Stimulated activated CD4-positive, alpha-beta T cell treated with anti-CD3 and anti-CD28 coated beads, Interleukin-1b, Interleukin-23, amount 100 ng/mL, for 24 hours (primary cell): ENCODE results near the gene JUN.

Experiments
- DNase-seq, 4 experiments: peaks; one replicate each; pipeline ENCODE4 v3.0.0-alpha.2; 2020; ENCODE audit warnings: low read depth in 4 of 4, low spot score in 1 of 4

JUN gene

DNA sequence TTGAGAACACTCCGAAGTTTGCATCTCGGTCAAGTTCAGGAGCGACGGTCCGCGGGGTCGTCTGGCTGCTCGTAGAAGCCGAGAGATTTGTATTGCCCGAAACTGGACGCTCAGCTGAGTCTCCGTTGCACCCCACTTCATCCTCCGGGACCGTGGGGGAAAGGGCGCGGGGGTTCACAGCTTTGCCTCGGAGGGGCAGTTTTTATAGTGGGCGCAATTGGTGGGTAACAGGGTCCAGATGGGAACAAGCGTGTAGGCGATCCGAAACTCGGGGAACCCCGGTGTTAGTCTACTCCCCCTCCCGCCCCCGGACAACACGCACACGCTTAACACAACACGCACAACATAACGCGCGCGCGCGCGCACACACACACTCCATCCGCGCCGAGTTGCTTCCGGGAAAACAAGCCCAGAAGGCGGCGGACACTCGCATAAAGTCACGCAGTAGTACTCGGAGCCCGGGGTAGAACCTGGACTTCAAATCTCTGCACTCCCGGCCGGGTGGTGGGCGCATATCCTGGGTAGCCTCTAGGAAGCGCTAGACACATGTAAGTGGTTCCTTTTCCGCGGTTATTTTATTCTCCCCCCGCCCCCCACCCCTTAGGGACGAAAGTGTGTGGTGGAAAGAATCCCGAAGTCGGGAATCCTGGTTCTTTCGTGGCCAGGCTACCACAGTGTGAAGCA lies 1.1 kb upstream of the JUN start:
- DNase-seq = peak; percentile 47 to 67 (median 56)

DNA sequence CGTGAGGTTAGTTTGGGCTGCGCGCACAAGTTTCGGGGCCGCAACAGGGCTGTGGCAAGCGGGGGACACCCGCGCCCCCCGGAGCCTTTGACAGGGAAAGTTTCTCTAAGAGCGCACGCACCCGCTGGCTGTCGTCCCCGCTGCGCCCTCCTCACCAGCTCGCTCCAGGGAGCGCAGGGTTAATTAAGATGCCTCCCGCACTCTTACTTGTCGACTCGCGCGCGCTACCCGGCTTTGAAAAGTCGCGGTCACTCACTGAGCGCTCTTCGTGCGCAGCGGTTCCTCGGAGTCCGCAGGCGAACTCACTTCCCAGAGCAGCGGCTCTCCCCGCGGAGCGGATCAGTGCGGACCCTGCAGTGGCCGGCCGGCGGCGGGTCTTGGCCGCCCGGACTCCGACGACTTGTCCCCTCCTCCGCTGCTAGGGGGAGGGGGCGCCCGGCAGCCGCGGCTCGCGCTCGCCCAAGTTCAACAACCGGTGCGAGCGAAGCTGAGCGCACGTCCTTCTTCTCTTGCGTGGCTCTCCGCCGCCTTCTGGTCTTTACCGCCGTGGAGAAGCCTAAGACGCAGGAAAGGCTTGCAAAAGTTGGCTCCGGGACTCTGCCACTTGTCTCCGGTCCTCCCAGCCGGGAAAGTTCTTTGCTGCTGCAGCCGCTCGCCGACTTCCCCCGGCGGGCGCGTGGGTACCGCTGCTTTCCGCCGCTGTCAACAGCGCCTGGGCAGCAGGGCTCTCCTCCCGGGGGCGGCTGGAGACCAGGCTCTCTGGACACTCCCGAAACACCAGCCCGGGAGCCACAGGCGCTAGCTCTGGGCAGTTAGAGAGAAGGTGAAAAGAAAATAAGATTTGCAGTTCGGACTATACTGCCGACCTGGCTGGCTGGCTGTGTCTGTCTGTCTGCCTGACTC lies 506 bp downstream of the JUN start:
- peak in 3 of 4 experiments; percentile 15 to 28 (median 25) for DNase-seq

DNA sequence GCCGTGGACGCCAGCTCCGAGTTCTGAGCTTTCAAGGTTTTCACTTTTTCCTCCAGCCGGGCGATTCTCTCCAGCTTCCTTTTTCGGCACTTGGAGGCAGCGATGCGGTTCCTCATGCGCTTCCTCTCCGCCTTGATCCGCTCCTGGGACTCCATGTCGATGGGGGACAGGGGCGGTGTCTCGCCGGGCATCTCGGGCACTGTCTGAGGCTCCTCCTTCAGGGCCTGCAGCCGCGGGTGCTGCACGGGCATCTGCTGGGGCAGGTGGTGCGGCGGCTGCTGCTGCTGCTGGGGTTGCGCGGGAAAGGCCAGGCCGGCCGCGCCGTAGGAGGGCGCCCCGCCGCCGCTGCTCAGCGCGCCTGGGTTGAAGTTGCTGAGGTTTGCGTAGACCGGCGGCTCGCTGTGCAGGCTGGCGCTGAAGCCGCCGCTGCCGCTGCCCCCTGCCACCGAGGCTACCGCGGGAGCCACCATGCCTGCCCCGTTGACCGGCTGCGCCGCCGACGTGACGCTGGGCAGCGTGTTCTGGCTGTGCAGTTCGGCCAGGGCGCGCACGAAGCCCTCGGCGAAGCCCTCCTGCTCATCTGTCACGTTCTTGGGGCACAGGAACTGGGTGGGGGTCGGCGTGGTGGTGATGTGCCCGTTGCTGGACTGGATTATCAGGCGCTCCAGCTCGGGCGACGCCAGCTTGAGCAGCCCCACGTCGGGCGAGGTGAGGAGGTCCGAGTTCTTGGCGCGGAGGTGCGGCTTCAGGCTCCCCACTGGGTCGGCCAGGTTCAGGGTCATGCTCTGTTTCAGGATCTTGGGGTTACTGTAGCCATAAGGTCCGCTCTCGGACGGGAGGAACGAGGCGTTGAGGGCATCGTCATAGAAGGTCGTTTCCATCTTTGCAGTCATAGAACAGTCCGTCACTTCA lies 1.4 kb downstream of the JUN start:
- peak in 2 of 4 experiments; percentile 43 to 45 for DNase-seq

DNA sequence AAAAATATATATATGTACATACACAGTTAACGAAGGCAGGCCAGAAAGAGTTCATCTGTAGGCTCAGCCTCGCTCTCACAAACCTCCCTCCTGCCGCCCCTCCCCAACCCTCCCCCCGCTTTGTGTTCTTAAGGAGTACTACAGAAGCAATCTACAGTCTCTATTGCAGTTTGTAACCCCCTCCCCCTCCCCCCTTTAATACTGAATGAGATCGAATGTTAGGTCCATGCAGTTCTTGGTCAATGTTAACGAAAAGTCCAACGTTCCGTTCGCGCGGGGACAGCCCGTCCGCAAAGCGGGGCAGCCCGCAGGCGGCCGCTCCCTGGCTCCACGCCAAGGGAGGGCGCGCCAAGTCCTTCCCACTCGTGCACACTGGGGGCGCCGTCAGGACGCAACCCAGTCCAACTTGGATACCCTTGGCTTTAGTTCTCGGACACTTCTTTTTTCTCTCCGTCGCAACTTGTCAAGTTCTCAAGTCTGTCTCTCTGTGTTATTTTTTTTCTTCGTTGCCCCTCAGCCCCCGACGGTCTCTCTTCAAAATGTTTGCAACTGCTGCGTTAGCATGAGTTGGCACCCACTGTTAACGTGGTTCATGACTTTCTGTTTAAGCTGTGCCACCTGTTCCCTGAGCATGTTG lies 2.2 kb downstream of the JUN start:
- DNase-seq = peak in 2 of 4 experiments; percentile 13 to 16

DNA sequence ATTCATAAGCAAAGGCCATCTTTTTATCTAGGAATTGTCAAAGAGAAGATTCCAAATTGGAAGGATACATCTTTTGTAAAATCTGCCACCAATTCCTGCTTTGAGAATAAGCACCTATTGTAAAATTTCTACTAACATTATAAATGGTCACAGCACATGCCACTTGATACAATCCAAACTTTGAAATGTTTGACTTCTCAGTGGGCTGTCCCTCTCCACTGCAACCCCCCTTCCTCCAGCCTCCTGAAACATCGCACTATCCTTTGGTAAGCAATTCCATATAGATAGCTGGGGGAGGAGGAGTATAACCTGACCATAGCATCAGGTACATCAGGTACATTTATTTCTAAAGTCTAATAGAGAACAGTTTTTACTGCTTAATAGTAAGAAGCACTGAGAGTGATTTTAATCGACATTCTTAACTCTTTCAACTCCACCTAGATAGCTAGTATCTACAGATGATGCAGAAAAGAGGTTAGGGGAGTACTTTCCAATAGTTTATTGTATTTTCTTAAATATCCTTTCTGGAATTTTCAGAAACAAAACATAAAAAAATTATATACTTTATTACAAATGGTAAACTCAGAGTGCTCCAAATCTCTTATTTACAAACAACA lies 2.9 kb downstream of the JUN start:
- DNase-seq = no peak

DNA sequence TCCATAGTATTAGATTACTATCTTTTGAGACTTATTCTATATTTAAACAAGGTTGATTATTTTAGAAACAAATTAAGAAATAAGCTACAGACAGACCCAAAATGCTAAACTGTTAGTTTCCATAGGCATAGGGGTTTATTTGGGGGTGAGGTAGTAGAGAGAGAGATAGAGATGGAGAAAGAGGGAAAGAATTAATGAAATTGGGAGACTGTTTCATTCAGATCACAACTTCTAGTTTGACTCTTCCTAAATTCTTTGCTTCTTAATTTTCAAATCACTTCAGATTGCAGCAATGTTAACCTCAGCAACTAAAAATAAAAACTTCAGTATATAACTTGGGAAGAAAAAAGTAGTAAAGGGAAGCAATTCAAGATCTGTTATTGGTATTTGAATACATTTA lies 3.4 kb downstream of the JUN start:
- DNase-seq = no peak

DNA sequence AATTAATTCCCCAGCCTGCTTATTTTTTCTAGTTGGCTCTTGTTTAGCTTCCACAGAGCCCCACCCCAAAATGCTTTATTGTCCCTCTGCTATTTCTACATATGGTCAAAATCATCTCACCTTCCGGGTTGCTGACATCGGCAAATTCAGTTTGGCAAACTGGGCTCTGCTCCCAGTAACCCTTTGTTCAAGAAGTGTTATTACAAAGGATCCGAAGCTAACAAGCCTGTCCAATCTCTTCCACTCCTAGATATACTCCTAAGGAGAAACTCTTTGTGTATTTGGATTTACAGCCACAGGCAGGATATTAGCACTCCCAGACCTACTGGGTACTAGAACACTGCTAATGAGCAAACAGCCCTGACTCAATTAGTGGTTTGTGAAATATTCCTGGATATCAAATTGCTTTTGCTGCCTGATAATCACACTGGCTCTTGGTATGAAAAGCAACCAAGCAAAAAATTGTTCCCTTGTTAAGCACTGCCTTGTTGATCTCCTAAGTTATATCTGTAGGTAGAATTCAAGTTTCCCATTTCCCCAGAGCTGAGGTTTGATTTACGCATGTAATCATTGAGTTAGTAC lies 4.0 kb downstream of the JUN start:
- no peak for DNase-seq

DNA sequence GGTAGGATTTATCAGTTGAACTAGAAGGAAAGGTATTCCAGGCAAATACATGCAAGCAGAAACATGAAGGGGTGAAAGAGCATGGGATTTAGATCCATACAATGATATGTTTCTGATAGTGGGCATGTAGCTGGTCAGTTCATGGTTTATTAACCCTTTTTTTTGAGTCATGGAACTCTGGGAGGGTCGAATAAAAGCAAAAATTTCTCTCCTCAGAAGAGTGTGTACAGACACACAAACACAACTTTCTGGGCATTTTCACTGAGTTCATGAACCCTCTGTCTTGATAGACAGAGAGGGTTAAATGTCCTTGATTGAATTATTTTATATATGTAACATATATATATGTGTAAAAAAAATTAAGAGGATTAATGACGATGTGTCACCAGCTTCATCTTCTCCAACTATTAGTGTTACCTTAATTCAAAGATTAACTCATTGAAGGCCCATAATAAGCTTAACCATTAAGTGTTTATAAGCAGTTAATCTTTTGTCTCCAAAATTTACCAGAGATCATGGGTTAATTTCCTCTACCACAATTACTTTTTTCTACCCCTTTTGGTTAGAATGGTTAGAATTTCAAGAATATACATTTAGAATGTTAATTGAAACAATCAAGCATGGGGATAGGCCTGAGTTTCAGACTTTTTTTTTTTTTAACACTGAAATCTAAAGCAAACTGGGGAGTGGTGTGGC lies 4.6 kb downstream of the JUN start:
- no peak for DNase-seq

DNA sequence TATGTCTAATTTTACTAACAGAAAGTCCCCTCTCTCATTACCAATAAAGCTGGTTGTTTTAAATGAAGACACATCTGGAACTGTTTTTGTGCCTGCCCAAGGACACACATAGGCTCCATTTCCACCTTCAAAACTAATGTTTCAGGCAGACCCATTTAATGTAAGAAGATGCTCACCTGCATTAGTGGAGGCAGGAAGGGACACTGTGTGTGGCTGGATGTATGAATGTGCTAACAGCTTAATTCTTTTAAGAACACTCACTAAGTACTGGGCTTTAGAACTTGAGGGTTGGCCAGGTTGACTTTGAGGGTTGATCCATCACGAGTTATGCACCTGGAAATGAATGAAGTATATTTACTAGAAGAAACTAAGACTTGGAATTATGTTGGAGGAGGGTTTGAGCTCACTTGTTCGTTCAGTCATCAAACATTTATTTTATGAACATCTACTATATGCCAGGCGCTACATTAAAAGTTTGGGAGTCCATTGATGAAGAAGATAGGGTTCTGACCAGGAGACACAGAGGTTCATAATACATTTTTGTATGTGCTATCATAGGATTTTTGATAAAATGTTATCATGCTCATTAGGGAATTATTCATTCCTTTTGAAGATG lies 5.4 kb downstream of the JUN start:
- DNase-seq = no peak

DNA sequence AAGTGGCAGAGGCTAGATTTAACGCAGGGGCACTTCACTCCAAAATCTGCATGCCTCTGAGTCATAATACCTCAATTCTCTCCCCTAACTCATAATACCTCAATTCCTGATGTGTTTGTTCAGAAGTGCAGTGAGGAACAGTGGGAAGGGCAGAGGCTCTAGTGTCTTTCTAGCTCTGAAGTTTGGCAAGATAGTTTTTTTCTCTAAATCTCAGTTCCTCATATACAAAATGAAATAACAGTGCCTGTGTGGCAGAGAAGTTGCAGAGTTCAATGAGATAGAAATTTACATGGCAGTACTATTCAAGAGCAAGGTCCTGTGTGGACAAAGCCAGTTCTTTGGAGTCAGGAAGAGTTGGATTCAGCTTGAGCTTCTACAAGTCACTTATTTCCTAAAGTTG lies 9.8 kb downstream of the JUN start:
- DNase-seq = no peak

DNA sequence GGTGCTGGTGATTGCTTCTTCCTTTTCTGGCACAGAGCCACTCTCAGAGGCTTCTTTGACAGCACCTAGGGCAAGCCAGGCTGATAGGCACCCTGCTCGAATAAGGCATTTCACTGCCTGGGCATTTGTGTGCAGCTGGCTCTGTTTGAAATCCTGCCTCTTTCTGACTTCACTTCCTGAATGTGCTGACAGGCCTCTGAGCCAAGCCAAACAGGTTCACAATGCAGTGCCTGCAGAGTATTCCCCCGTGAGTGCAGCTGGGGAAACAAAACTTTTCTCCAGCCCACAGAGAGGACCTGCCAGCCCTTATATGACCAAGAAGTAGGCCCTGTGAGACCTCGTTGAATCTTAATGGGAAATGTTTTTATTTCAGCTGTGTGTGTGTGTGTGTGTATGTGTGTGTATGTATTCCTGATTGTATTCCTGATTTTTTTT lies 10.4 kb downstream of the JUN start:
- DNase-seq = no peak

DNA sequence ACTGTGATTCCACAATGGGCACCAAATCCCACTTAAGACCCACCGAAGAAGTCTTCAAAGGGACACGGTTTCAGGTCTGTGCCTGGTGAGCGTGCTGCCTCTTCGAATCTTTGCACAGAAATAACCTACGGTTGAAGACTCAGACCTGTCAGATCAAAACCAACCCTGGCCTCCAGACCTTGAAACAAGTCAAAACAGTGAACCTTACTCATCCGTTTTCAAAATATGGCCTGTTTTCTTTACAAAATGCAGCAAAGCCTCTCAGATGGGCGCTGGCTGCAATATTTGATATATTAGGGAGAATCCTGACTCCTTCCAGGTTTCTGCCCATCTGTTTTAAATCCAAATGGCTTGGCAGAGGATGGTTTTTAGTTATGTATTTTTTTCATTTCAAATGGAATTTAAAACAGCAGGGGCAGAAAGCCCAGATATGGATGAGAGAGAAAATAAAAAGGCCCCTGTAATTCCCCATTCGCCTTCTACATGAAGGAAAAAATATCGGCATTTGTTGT lies 14.0 kb downstream of the JUN start:
- no peak for DNase-seq

DNA sequence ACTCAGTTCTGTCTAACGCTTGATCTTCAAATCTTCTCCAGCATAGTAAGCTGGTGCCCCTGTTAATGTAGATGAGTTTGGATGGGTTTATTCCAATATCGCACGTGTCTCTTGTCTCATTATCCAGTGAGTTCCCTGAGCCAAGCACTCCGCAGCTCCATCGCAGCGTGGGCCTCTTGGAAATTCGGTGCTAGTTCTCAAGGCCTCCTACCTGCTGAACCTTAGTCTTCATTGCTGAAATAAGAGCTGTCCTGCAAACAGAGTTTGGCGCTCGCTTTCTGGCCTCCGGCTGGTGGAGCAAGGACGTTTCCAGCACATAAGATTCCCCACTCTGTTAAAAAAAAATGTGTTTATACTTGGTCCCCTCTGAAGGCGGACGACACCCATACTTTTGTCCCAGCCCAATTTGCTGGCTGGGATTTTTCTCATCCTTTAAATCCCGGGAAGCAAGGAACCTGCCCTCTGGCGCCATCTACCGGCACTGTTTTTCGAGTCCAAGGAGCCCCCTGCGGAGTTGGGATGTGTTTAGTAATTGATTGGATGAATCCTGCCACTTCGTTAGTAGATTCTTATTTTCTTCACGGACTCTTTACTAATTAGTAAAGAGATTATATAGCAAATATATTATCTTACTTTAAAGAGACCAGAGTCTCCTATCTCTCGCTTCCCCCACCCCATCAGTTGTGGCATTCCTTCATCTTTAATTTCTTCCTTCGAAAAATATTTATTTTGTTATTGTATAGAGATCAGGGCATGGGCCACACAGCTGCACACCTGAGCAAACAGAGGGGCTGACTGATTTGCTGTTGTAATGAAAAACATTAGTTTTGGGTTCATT lies 14.7 kb downstream of the JUN start:
- peak in 1 of 4 experiments; percentile 25 for DNase-seq

DNA sequence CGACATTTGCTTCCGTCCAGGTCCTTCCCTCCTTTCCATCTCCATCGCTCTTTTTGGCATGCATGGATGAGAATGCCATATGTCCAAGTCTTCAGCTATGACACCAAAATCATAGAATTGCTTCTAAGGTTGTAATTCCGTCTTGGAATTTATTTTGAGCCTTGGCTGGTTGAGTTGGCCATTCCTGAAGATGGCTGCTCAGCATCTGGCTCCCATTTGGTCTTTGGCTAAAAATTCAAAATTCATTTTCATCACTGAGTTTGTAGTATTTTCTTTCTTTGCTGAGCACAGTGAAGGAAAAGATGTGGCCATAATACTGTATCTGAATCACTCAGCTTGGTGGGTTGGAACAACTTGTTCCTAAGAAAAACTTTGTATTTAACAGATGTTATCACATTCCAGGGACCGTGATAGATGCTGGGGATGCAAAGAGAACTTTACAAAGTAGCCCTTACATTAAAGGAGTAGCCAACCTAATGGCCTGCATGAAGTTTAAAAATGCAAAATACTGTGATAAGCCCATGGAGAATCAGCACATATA lies 15.6 kb downstream of the JUN start:
- no peak for DNase-seq

DNA sequence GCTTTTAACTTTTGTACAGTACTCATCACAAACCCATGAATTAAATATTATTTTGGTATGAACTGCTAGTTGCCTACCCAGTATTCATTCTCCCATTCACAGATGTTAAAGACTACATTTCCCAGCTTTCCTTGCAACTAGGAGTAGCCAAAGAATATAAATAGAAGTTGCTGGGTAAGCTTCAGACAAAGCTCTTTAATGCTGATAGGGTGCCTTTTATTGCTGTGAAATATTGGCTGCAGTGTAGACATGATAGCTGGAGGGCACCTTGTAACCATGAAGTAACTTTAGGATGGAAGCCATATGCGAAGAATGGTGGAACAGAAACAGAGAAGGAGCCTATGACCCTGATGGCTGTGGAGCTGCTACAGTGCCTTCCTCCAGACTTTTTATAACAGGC lies 16.7 kb downstream of the JUN start:
- no peak for DNase-seq

DNA sequence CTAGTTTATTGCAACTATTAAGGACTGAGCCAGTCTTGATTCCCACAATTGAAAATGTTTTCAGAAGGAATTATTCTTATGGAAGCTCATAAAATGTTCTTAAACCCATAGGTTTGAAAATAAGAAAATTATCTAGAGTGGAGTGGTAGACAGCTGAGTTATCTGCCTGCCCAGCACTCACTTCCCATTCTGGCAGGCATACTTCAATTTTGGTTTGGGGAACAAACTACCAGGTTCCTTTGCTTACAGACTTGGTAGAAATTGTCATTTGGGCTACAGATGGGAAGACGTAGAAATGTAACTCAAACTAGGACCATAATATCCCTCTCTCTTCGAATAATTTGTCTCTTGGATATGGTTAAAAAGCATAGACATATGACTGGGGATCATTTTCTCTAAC lies 18.4 kb downstream of the JUN start:
- no peak for DNase-seq

DNA sequence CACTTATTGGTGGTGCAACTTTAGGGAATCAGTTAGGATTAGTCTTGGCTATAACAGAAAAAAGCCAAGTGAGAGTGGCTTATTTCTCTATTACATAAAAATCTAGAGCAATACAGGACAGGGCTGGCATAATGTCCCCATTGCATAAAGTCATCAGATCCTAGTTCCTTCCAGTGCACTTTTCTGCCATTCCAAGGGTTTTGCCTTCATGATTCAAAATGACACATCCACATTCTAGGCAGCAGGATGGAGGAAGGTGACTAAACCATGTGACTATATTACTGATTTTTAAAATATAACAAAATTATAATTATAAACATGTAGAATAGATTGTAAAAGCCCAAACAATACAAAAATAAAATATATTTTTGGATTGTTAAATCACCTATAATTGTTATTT lies 18.8 kb downstream of the JUN start:
- DNase-seq = no peak
